Vagina (tissue), 2 donors: ENCODE measurements around the gene GNE. TPM values are rescaled to one million over a fixed set of nuclear protein-coding genes. Genes with fewer than 3 reads are reported as not detected.
"Not testable (repeated sequence)": the region's sequence is repeated elsewhere in the genome, so short reads cannot be mapped to it uniquely, and the experiment has no call there.

Experiments
- DNase-seq, 2 donors: peaks; one replicate each; pipeline ENCODE4 v3.0.0-alpha.2; 2017; ENCODE audit errors: extremely low spot score in 2 of 2
- H3K27ac ChIP-seq: fragments of 200-600 bp; sonication (generic); one replicate; pipeline ENCODE4 v1.5.1; 2019
- H3K27me3 ChIP-seq: fragments of 200-600 bp; sonication (generic); one replicate; pipeline ENCODE4 v1.5.1; 2019
- H3K36me3 ChIP-seq, 2 donors: fragments of 200-600 bp; sonication (generic); one replicate each; pipeline ENCODE4 v1.5.1; 2017 to 2019
- H3K4me1 ChIP-seq: fragments of 200-600 bp; sonication (generic); one replicate; pipeline ENCODE4 v1.5.1; 2019
- H3K4me3 ChIP-seq, 2 donors: fragments of 200-600 bp; sonication (generic); 1 replicate in 1 of 2; 2 replicates in 1 of 2; pipeline ENCODE4 v1.5.1; 2016 to 2019
- H3K9me3 ChIP-seq: fragments of 200-600 bp; sonication (generic); one replicate; pipeline ENCODE4 v1.5.1; 2019
- POLR2A ChIP-seq, 2 donors: fragments of 450-650 bp; IDR thresholded peaks; one replicate each; pipeline ENCODE4 v1.6.1; 2017; ENCODE audit warnings: antibody characterized with exemption in 2 of 2, mild to moderate bottlenecking in 2 of 2, moderate library complexity in 2 of 2
- POLR2AphosphoS5 ChIP-seq, 2 donors: sonication (generic); formaldehyde crosslinking; IDR thresholded peaks; one replicate each; pipeline ENCODE4 v1.9.0; 2017; ENCODE audit warnings: antibody characterized with exemption in 2 of 2, mild to moderate bottlenecking in 2 of 2, low read depth in 1 of 2; ENCODE audit not compliant: insufficient read depth in 1 of 2
- intact Hi-C: fragments of 100-400 bp; cut with DNase I; formaldehyde crosslinking; loops from one replicate; pipeline ENCODE4 v1.15.1; 2023
- total RNA-seq: library from RNA; depleted of rRNA; stranded (reverse); fragments of >200 nt; gene quantifications from one replicate; pipeline ENCODE4 v1.2.3, GENCODE V29; 2016
- TF ChIP-seq, protein P1 (sequence below), 3 experiments: fragments of 450-650 bp in 2 of 3; fragments of 200-600 bp in 1 of 3; sonication (generic) in 1 of 3; IDR thresholded peaks; one replicate each; pipeline ENCODE4 v1.5.1; 2017 to 2019; ENCODE audit warnings: antibody characterized with exemption in 3 of 3, mild to moderate bottlenecking in 2 of 3, moderate library complexity in 2 of 3

The GNE gene
- total RNA-seq, 1 donor from 2014 or later, result 16.0 TPM

DNA sequence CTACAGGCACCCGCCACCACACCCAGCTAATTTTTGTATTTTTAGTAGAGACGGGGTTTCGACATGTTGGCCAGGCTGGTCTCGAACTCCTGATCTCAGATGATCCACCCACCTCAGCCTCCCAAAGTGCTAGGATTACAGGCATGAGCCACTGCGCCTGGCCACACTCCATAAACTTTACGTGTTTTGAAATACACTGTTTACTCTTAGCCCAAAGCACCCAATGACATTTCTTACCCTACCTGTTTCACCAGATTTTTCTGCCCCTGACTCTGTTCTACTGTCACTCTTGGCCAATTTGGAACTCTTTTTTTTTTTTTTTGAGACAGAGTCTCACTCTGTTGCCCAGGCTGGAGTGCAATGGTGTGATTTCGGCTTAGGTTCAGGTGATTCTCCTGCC, 15.1 kb upstream of the GNE start:
- H3K4me1 ChIP-seq, H3K27ac ChIP-seq, H3K4me3 ChIP-seq, intact Hi-C loops, DNase-seq, H3K9me3 ChIP-seq, H3K27me3 ChIP-seq, H3K36me3 ChIP-seq: not testable (repeated sequence)
- TF ChIP-seq POLR2AphosphoS5 (IDR thresholded peaks at IDR 0.05; ENCODE audit: insufficient read depth in 1 of 2, low read depth in 1 of 2), result peak in 1 of 2 donors; percentile 29

DNA sequence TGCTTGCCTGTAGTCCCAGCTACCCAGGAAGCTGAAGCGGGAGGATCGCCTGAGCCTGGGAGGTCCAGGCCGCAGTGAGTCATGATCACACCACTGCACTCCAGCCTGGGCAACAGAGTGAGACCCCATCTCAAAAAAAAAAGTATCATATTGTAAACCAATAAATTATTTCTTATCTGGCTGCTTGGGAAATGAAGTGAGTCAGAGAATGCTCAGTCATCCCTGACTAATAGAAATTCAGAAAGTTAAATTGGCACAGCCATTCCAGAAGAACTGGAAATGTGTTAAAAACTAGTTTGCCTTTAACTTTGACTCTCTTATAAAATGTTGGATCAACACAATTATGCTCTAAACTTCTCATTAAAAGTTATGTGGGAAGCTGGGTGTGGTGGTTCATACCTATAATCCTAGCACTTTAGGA, 9.8 kb upstream of the GNE start:
- no peak for DNase-seq
- TF ChIP-seq POLR2A (IDR thresholded peaks at IDR 0.05) (no peak), POLR2AphosphoS5 (IDR thresholded peaks at IDR 0.05; ENCODE audit: insufficient read depth in 1 of 2, low read depth in 1 of 2) (peak in 1 of 2 donors; percentile 53)
- intact Hi-C loops, result no loop called here

DNA sequence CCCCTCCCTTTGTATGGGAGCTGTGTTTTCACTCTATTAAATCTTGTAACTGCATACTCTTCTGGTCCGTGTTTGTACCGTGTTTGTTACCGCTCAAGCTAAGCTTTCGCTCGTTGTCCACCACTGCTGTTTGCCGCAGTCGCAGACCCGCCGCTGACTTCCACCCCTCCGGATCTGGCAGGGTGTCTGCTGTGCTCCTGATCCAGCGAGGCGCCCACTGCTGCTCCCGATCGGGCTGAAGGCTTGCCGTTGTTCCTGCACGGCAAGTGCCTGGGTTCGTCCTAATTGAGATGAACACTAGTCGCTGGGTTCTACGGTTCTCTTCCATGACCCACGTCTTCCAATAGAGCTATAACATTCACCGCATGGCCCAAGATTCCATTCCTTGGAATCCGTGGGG, 6.6 kb upstream of the GNE start:
- Histone ChIP-seq H3K4me1 (no peaks in the 10 kb centered on the region), H3K9me3 (no peaks in the 10 kb centered on the region), H3K27me3 (no peaks in the 10 kb centered on the region), H3K4me3 (no peak overlapping the region), H3K27ac (no peak overlapping the region), H3K36me3 (no peaks in the 10 kb centered on the region)
- TF ChIP-seq POLR2AphosphoS5 (IDR thresholded peaks at IDR 0.05; ENCODE audit: insufficient read depth in 1 of 2, low read depth in 1 of 2) (no peak), POLR2A (IDR thresholded peaks at IDR 0.05) (no peak)
- TF ChIP-seq, protein P1, sequence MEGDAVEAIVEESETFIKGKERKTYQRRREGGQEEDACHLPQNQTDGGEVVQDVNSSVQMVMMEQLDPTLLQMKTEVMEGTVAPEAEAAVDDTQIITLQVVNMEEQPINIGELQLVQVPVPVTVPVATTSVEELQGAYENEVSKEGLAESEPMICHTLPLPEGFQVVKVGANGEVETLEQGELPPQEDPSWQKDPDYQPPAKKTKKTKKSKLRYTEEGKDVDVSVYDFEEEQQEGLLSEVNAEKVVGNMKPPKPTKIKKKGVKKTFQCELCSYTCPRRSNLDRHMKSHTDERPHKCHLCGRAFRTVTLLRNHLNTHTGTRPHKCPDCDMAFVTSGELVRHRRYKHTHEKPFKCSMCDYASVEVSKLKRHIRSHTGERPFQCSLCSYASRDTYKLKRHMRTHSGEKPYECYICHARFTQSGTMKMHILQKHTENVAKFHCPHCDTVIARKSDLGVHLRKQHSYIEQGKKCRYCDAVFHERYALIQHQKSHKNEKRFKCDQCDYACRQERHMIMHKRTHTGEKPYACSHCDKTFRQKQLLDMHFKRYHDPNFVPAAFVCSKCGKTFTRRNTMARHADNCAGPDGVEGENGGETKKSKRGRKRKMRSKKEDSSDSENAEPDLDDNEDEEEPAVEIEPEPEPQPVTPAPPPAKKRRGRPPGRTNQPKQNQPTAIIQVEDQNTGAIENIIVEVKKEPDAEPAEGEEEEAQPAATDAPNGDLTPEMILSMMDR (IDR thresholded peaks at IDR 0.05), result no peak
- DNase-seq, result no peak
- intact Hi-C loops, result no loop called here

More for the DNA sequence above, 9.8 kb upstream of the GNE start:
- Histone ChIP-seq H3K27me3 (no peaks in the 10 kb centered on the region), H3K9me3 (no peaks in the 10 kb centered on the region), H3K4me3 (no peak overlapping the region), H3K27ac (no peak overlapping the region), H3K36me3 (no peaks in the 10 kb centered on the region), H3K4me1 (no peaks in the 10 kb centered on the region)

DNA sequence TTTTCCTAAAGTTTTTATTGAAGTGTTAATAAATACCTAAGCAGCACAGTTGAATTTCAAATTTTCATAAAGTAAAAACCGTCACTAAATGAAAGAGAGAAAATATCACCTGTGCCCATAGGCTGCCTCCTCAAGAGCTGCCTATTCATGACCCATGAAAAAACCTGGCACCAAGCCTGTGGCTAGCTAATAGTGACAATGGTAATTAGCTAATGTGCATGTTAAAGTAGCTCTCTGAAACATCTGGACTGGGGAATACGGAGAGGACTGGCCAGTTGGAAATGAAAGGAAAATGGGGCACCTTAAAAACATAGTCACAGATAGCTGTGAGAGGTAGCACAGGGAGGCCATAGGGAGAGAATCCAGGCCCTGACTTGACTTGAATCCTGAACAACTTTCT, 5.4 kb upstream of the GNE start:
- Histone ChIP-seq H3K27me3 (no peaks in the 10 kb centered on the region), H3K4me3 (no peak overlapping the region), H3K9me3 (no peaks in the 10 kb centered on the region), H3K4me1 (peaks cover 4% of the 10 kb centered on the region), H3K27ac (no peak overlapping the region), H3K36me3 (no peaks in the 10 kb centered on the region)
- no peak for DNase-seq
- intact Hi-C loops, result no loop called here
- TF ChIP-seq, protein P1 (IDR thresholded peaks at IDR 0.05), result no peak
- no peak for TF ChIP-seq POLR2AphosphoS5 (IDR thresholded peaks at IDR 0.05; ENCODE audit: insufficient read depth in 1 of 2, low read depth in 1 of 2)
- no peak for TF ChIP-seq POLR2A (IDR thresholded peaks at IDR 0.05)

DNA sequence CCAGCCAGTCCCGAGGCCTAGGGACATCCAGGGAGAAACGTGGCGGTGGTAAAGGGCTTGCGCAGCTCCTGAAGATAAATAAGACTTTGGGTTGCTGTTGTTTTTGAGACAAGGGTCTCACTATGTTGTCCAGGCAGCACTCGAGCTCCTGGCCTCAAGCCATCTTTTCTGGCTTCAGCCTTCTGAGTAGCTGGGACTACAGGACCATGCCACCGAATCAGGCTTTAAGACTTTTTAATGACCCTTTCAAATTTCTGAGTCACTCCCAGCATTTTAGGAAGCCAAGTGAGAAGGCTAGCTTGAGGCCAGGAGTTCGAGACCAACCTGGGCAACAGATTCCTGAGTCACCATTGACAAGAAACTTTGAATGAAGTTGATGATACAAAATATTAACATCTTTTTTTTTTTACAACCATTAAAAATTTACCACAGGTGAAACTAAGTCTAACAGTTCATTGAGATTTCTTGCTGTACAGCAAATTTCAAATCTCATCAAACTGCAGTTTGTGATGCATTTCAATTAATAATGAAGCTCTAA, 817 bp upstream of the GNE start:
- Histone ChIP-seq H3K27me3 (no peaks in the 10 kb centered on the region), H3K9me3 (no peaks in the 10 kb centered on the region), H3K4me1 (peaks cover 26% of the 10 kb centered on the region), H3K27ac (peak overlapping the region; percentile 96), H3K4me3 (peak overlapping the region; percentile 73 to 100), H3K36me3 (no peaks in the 10 kb centered on the region)
- peak in 1 of 2 donors; percentile 88 for DNase-seq
- intact Hi-C loops, result no loop called here
- TF ChIP-seq POLR2A (IDR thresholded peaks at IDR 0.05) (no peak), POLR2AphosphoS5 (IDR thresholded peaks at IDR 0.05; ENCODE audit: insufficient read depth in 1 of 2, low read depth in 1 of 2) (no peak)
- TF ChIP-seq, protein P1 (IDR thresholded peaks at IDR 0.05), result no peak

DNA sequence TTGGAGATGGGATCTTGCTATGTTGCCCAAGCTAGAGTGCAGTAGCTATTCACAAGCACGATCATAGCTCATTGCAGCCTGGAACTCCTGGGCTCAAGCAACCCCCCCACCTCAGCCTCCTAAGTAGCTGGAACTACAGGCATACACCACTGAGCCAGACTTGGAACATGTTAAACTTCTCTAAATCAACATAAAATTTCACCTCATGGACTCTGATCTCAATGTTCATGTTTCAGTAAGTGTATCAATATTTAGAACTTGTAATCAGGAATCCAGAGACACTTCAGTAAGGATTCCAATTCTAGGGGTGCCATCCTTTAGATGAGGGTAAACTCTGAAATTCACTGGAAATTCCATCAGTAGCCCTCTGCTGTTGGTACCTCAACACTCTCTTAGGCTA, 6.8 kb downstream of the GNE start:
- H3K4me1 ChIP-seq, result peaks cover 37% of the 10 kb centered on the region
- no peak for DNase-seq
- no peak overlapping the region for H3K27ac ChIP-seq
- intact Hi-C loops, result no loop called here
- peaks cover 0 to 5% of the 10 kb centered on the region in 2 donors for H3K36me3 ChIP-seq
- TF ChIP-seq, protein P1 (IDR thresholded peaks at IDR 0.05), result no peak
- no peak for TF ChIP-seq POLR2A (IDR thresholded peaks at IDR 0.05)
- TF ChIP-seq POLR2AphosphoS5 (IDR thresholded peaks at IDR 0.05; ENCODE audit: insufficient read depth in 1 of 2, low read depth in 1 of 2), result no peak
- H3K27me3 ChIP-seq, result no peaks in the 10 kb centered on the region
- no peak overlapping the region for H3K4me3 ChIP-seq
- no peaks in the 10 kb centered on the region for H3K9me3 ChIP-seq
